ENCODE data around the gene TYW1B. TPM values are rescaled to one million over a fixed set of nuclear protein-coding genes. Genes with fewer than 3 reads are reported as not detected.
"Not testable (repeated sequence)": the region's sequence is repeated elsewhere in the genome, so short reads cannot be mapped to it uniquely, and the experiment has no call there.

TYW1B gene
- total and polyA plus RNA-seq, 2 of the 4 experiments (the other 2 are of a cell fraction) = 1.0 to 1.8 TPM

DNA sequence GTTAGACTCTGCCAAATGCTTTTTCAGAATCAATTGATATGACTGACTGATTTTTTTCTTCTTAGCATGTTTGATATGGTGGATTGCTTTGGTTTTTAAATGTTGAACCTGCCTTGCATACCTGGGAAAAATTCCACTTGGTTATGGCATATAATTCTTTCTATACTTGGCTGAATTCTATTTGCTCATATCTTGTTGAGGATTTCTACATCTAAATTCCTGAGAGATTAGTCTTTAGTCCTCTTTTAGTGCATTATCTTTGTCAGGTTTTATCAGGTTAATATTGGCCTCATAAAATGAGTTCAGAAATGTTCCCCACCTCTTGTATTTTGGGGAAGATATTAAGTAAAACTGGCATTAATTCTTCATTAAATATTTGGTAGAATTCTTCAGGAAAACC is 79.4 kb downstream of the TYW1B start:
- H4K91ac ChIP-seq (ENCODE audit: insufficient read depth, low read depth, low read length); H3K9me1 ChIP-seq (ENCODE audit: insufficient read depth, low read length); ATAC-seq (ENCODE audit: low read depth); H3K18ac ChIP-seq (ENCODE audit: low read depth, low read length); intact Hi-C loops (cut with micrococcal nuclease); H4K20me1 ChIP-seq (ENCODE audit: insufficient read depth, low read length); H2AFZ ChIP-seq (replicated peaks; ENCODE audit: low read length, poor library complexity); BruUV-seq (replicated peaks); H3K4me1 ChIP-seq (ENCODE audit: control insufficient read depth, insufficient read depth, low read length); H3K4me3 ChIP-seq (ENCODE audit: insufficient read depth, low read depth, low read length); H2BK20ac ChIP-seq (ENCODE audit: low read depth, low read length); H3K23ac ChIP-seq (ENCODE audit: low read depth, low read length); H4K8ac ChIP-seq (ENCODE audit: low read depth in 2 of 2, low read length in 2 of 2); H3K14ac ChIP-seq (replicated peaks; ENCODE audit: low read depth, low read length); H3K4ac ChIP-seq (ENCODE audit: low read depth, low read length); H2AK9ac ChIP-seq (replicated peaks; ENCODE audit: low read depth, low read length, poor library complexity); H3K4me2 ChIP-seq (ENCODE audit: low read depth, low read length); H3K79me1 ChIP-seq (ENCODE audit: low read depth in 1 of 2, low read length in 2 of 2); H3K9ac ChIP-seq (ENCODE audit: low read depth, low read length); CTCF ChIA-PET; H2BK15ac ChIP-seq (ENCODE audit: low read depth, low read length); H3K9me3 ChIP-seq (ENCODE audit: control insufficient read depth, insufficient read depth, low read length); POLR2A ChIA-PET (ENCODE audit: unreplicated experiment); H3K56ac ChIP-seq (ENCODE audit: extremely low read depth, insufficient read depth, low read length); H4K5ac ChIP-seq (ENCODE audit: low read depth, low read length); H3K27me3 ChIP-seq (ENCODE audit: control insufficient read depth, insufficient read depth, low read length); H2AK5ac ChIP-seq (ENCODE audit: low read depth, low read length); H2BK120ac ChIP-seq (ENCODE audit: low read depth, low read length); H2BK5ac ChIP-seq (ENCODE audit: low read depth, low read length, poor library complexity, severe bottlenecking); in situ Hi-C loops (cut with MboI; ENCODE audit: low sequenced_read_pairs); H3K27ac ChIP-seq (ENCODE audit: insufficient read depth, low read length); dilution Hi-C loops (cut with HindIII; ENCODE audit: low sequenced_read_pairs, unreplicated experiment); H3K36me3 ChIP-seq (ENCODE audit: control insufficient read depth, insufficient read depth, low read length): not testable (repeated sequence)
- peak; percentile 17 for DNase-seq
- 0 out of 2 replicates have a peak, but pooled peaks have one; percentile 4 for TF ChIP-seq CEBPB (IDR thresholded peaks at IDR 0.05; ENCODE audit: low read depth, low read length)

All from IMR-90 (cell line).